ENCODE measurements around the gene PRKCZ. TPM values are rescaled to one million over a fixed set of nuclear protein-coding genes. Genes with fewer than 3 reads are reported as not detected.

Gene PRKCZ
- total and polyA plus RNA-seq, 9 of the 15 experiments (the other 6 are each of a cell fraction or from before 2014, with no cell fraction given) = 0.07 to 3.1 (median 1.3) TPM

- TF ChIP-seq E2F4 (CRISPR knock-in tag; IDR thresholded peaks at IDR 0.05; ENCODE audit: low read depth) (no peak), ZNF644 (tag; IDR thresholded peaks at IDR 0.05; ENCODE audit: low read depth) (no peak), LEF1 (IDR thresholded peaks at IDR 0.05) (peak; percentile 18; the same call in 1 of the 2 replicates), PRPF4 (IDR thresholded peaks at IDR 0.05; ENCODE audit: insufficient read depth, low read depth, low read length, poor library complexity, severe bottlenecking) (no peak), KLF13 (tag; IDR thresholded peaks at IDR 0.05; ENCODE audit: borderline replicate concordance, low read depth) (0 out of 2 replicates have a peak, but pooled peaks have one; percentile 35), EHMT2 (IDR thresholded peaks at IDR 0.05) (no peak), PPARD (CRISPR knock-in tag; IDR thresholded peaks at IDR 0.05) (no peak), PKNOX1 (IDR thresholded peaks at IDR 0.05) (no peak), RFX7 (CRISPR knock-in tag; IDR thresholded peaks at IDR 0.05) (no peak), ADNP (tag; IDR thresholded peaks at IDR 0.05) (no peak), SETDB1 (IDR thresholded peaks at IDR 0.05; ENCODE audit: low read length) (no peak), THAP7 (CRISPR knock-in tag; IDR thresholded peaks at IDR 0.05) (0 out of 2 replicates have a peak, but pooled peaks have one; percentile 40), MEF2D (tag; conservative IDR thresholded peaks at IDR 0.05; ENCODE audit: low read depth) (peak; percentile 89), HDAC1 (IDR thresholded peaks at IDR 0.05) (peak in 1 of 2 experiments; percentile 61; a peak in 2 of 4 replicates), FOXP4 (CRISPR knock-in tag; IDR thresholded peaks at IDR 0.05; ENCODE audit: borderline replicate concordance) (no peak; the same call in 1 of the 2 replicates), GATAD2A (IDR thresholded peaks at IDR 0.05) (peak; percentile 92; the same call in 1 of the 2 replicates), TOE1 (IDR thresholded peaks at IDR 0.05; ENCODE audit: borderline replicate concordance) (no peak), TOE1 (CRISPR knock-in tag; IDR thresholded peaks at IDR 0.05; ENCODE audit: borderline replicate concordance, low read depth) (peak; percentile 71; the same call in 1 of the 2 replicates), ZNF445 (CRISPR knock-in tag; IDR thresholded peaks at IDR 0.05; ENCODE audit: low read depth) (no peak), MBD1 (CRISPR knock-in tag; IDR thresholded peaks at IDR 0.05) (no peak)
Measured at GRCh38 chr1:2212532-2213491, 162.6 kb downstream of the PRKCZ start (continued).
